Smooth muscle cell (in vitro differentiated cells): Measurements from ENCODE around the gene CACNA1A. TPM values are rescaled to one million over a fixed set of nuclear protein-coding genes. Genes with fewer than 3 reads are reported as not detected.
A peak's percentile ranks its signal among the peaks of the same experiment; 100 is the strongest.
"Not testable (repeated sequence)": the region's sequence is repeated elsewhere in the genome, so short reads cannot be mapped to it uniquely, and the experiment has no call there.

Experiments used
- DNase-seq: peaks from one replicate; lab custom pipeline; 2025; ENCODE audit not compliant: unreplicated experiment; lab: John Stamatoyannopoulos, UW
- H2AFZ ChIP-seq: fragments of 200-600 bp; sonication (generic); 2 replicates; pipeline ENCODE4 v1.6.0; 2016; ENCODE audit warnings: antibody characterized with exemption, low read depth, mild to moderate bottlenecking
- H3F3A ChIP-seq: fragments of 200-600 bp; sonication (generic); 2 replicates; pipeline ENCODE4 v1.6.0; 2017; ENCODE audit warnings: antibody characterized with exemption, low read depth
- H3K27ac ChIP-seq: fragments of 200-600 bp; sonication (generic); 2 replicates; pipeline ENCODE4 v1.5.1; 2016; ENCODE audit warnings: low read depth, mild to moderate bottlenecking
- H3K27me3 ChIP-seq: fragments of 200-600 bp; sonication (generic); 2 replicates; pipeline ENCODE4 v1.6.1; 2016; ENCODE audit warnings: low read depth, mild to moderate bottlenecking
- H3K36me3 ChIP-seq: fragments of 200-600 bp; sonication (generic); 2 replicates; pipeline ENCODE4 v1.5.1; 2016; ENCODE audit warnings: low read depth
- H3K4me1 ChIP-seq: fragments of 200-600 bp; sonication (generic); 2 replicates; pipeline ENCODE4 v1.5.1; 2016; ENCODE audit warnings: low read depth
- H3K4me2 ChIP-seq: fragments of 200-600 bp; sonication (generic); 2 replicates; pipeline ENCODE4 v1.6.0; 2016; ENCODE audit warnings: mild to moderate bottlenecking
- H3K4me3 ChIP-seq: fragments of 200-600 bp; sonication (generic); 2 replicates; pipeline ENCODE4 v1.5.1; 2016; ENCODE audit warnings: mild to moderate bottlenecking
- H3K79me2 ChIP-seq: fragments of 200-600 bp; sonication (generic); 2 replicates; pipeline ENCODE4 v1.6.0; 2016; ENCODE audit warnings: low read depth, mild to moderate bottlenecking
- H3K9ac ChIP-seq: fragments of 200-600 bp; sonication (generic); 2 replicates; pipeline ENCODE4 v1.6.0; 2016; ENCODE audit warnings: low read depth
- H3K9me3 ChIP-seq: fragments of 200-600 bp; sonication (generic); replicated peaks from 2 replicates; pipeline ENCODE4 v1.5.1; 2016; ENCODE audit warnings: low read depth
- H4K20me1 ChIP-seq: fragments of 200-600 bp; sonication (generic); 2 replicates; pipeline ENCODE4 v1.6.0; 2016; ENCODE audit warnings: low read depth
- WGBS: methylation state at CpG from one replicate; pipeline ENCODE4 v1.1.7; 2016; ENCODE audit warnings: low lambda C conversion rate; 5-methylcytosine and 5-hydroxymethylcytosine counted together
- polyA plus RNA-seq: library from polyadenylated mRNA; unstranded; fragments of >200 nt; fragmentation: Nextera tagmentation; extraction: Ambion mirVana; gene quantifications from 2 replicates; pipeline ENCODE4 v1.2.1, GENCODE V29; 2016
- total RNA-seq: library from RNA; depleted of rRNA; stranded (reverse); fragments of >200 nt; gene quantifications from 2 replicates; pipeline ENCODE4 v1.2.3, GENCODE V29; 2014
- TF ChIP-seq, protein P1 (sequence below): fragments of 200-600 bp; sonication (generic); IDR thresholded peaks from 2 replicates; pipeline ENCODE4 v1.5.1; 2017; ENCODE audit warnings: borderline replicate concordance, mild to moderate bottlenecking, antibody characterized with exemption; ENCODE audit not compliant: insufficient read depth, poor library complexity, severe bottlenecking

CACNA1A gene
- total and polyA plus RNA-seq, 2 experiments from 2014 or later = 1.3 to 3.0 TPM

DNA sequence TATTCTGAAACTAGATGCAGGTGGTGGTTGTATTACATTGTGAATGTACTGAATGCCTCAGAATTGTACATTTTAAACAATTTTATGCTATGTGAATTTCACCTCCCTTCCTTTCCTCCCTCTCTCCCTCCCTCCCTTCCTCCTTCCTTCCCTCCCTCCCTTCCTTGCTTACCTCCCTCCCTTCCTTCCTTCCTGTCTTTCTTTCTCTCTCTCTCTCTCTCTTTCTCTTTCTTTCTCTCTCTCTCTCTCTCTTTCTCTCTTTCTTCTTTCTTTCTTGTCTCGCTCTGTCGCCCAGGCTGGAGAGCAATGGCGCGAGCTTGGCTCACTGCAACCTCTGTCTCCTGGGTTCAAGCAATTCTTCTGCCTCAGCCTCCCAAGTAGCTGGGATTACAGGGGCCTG is 318.9 kb downstream of the CACNA1A start:
- Histone ChIP-seq H3K4me3 (no peak overlapping the region), H3K4me2 (no peak overlapping the region), H3F3A (no peaks in the 10 kb centered on the region), H3K9me3 (no peaks in the 10 kb centered on the region), H3K4me1 (no peaks in the 10 kb centered on the region), H3K36me3 (no peaks in the 10 kb centered on the region), H2AFZ (no peak overlapping the region), H3K27ac (no peak overlapping the region), H3K27me3 (no peaks in the 10 kb centered on the region), H3K9ac (no peak overlapping the region), H4K20me1 (no peaks in the 10 kb centered on the region), H3K79me2 (no peaks in the 10 kb centered on the region)
- no peak for DNase-seq
- 96% methylated on average over 4 of the region's 4 CpGs for WGBS
- TF ChIP-seq, protein P1, sequence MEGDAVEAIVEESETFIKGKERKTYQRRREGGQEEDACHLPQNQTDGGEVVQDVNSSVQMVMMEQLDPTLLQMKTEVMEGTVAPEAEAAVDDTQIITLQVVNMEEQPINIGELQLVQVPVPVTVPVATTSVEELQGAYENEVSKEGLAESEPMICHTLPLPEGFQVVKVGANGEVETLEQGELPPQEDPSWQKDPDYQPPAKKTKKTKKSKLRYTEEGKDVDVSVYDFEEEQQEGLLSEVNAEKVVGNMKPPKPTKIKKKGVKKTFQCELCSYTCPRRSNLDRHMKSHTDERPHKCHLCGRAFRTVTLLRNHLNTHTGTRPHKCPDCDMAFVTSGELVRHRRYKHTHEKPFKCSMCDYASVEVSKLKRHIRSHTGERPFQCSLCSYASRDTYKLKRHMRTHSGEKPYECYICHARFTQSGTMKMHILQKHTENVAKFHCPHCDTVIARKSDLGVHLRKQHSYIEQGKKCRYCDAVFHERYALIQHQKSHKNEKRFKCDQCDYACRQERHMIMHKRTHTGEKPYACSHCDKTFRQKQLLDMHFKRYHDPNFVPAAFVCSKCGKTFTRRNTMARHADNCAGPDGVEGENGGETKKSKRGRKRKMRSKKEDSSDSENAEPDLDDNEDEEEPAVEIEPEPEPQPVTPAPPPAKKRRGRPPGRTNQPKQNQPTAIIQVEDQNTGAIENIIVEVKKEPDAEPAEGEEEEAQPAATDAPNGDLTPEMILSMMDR = no peak

DNA sequence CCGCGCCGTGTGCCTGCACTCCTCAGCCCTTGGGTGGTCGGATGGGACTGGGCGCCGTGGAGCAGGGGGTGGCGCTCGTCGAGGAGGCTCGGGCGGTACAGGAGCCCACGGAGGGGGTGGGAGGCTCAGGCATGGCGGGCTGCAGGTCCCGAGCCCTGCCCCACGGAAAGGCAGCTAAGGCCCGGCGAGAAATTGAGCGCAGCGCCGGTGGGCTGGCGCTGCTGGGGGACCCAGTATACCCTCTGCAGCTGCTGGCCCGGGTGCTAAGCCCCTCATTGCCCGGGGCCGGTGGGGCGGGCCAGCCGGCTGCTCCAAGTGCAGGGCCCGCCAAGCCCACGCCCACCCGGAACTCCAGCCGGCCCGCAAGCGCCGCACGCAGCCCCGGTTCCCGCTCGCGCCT is 319.6 kb downstream of the CACNA1A start:
- H3K9ac ChIP-seq, H2AFZ ChIP-seq, H3K27ac ChIP-seq, H3F3A ChIP-seq, H4K20me1 ChIP-seq, H3K9me3 ChIP-seq, H3K4me3 ChIP-seq, H3K4me2 ChIP-seq, H3K36me3 ChIP-seq, DNase-seq, H3K79me2 ChIP-seq, H3K4me1 ChIP-seq, H3K27me3 ChIP-seq: not testable (repeated sequence)
- WGBS = 95% methylated on average over 32 of the region's 38 CpGs

GRCh38 chr19:13185763-13186657 is 320.3 kb downstream of the CACNA1A start:
- H3K9me3 ChIP-seq, DNase-seq, H3K4me3 ChIP-seq, H3F3A ChIP-seq, H3K9ac ChIP-seq, H3K4me1 ChIP-seq, H3K27me3 ChIP-seq, H3K27ac ChIP-seq, H3K4me2 ChIP-seq, H2AFZ ChIP-seq, H4K20me1 ChIP-seq, H3K79me2 ChIP-seq, H3K36me3 ChIP-seq: not testable (repeated sequence)
- WGBS = 91% methylated on average over 22 of the region's 22 CpGs

DNA sequence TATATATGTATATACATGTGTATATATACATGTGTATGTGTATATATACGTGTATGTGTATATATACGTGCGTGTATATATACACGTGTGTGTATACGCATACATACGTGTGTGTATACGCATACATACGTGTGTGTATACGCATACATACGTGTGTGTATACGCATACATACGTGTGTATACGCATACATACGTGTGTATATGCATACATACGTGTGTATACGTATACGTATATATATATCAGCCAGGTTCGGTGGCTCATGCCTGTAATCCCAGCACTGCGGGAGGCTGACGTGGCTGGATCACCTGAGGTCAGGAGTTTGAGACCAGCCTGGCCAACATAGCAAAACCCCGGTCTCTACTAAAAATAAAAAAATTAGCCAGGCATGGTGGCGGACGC is 321.4 kb downstream of the CACNA1A start:
- not testable (repeated sequence) for H3K4me1 ChIP-seq, H3K27ac ChIP-seq, H3K79me2 ChIP-seq, H3F3A ChIP-seq, H3K9me3 ChIP-seq, H4K20me1 ChIP-seq, DNase-seq, H3K27me3 ChIP-seq, H2AFZ ChIP-seq, H3K9ac ChIP-seq, H3K36me3 ChIP-seq, H3K4me3 ChIP-seq, H3K4me2 ChIP-seq
- WGBS = 93% methylated on average over 23 of the region's 23 CpGs

DNA sequence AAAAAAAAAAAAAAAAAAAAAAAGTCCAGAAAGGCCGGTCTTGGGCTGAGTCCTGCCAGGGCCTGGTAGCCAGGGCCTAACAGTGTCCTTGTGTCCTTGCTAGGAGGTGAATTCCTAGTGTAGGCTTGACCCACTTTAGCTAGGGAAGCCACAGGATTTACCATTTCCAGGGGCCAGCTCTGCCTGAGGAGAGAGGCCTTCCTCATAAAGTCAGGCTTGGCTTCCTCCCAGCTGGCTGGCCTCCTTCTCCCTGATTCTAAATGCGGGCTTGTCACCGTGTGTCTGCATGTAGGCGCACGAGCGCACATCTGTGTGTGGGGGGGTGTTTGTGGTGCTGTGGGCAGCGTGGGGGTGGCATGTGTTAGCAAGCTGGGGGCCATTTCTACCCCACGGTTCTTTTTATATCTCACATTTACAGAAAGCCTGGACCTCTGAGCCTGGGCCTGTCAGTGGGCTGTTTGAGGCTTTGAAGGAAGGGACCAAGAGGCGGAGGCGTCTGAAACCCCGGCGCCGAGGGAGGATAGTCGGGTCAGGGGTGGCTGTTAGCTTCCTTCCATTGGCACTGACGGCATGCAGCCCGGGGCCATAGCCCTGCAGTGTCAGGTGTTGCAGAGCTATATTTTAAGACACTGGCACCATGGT is 324.4 kb downstream of the CACNA1A start:
- no peaks in the 10 kb centered on the region for H3K36me3 ChIP-seq
- H3K27ac ChIP-seq = peak overlapping the region; percentile 70
- H3F3A ChIP-seq = no peaks in the 10 kb centered on the region
- no peaks in the 10 kb centered on the region for H3K4me1 ChIP-seq
- H3K9me3 ChIP-seq = no peaks in the 10 kb centered on the region
- no peak overlapping the region for H3K4me3 ChIP-seq
- H3K9ac ChIP-seq = no peak overlapping the region
- H3K27me3 ChIP-seq = no peaks in the 10 kb centered on the region
- H4K20me1 ChIP-seq = no peaks in the 10 kb centered on the region
- no peaks in the 10 kb centered on the region for H3K79me2 ChIP-seq
- WGBS = 30% methylated on average over 16 of the region's 16 CpGs
- no peak overlapping the region for H2AFZ ChIP-seq
- TF ChIP-seq, protein P1 = no peak
- DNase-seq = peak; percentile 25
- peak overlapping the region; percentile 37 for H3K4me2 ChIP-seq

DNA sequence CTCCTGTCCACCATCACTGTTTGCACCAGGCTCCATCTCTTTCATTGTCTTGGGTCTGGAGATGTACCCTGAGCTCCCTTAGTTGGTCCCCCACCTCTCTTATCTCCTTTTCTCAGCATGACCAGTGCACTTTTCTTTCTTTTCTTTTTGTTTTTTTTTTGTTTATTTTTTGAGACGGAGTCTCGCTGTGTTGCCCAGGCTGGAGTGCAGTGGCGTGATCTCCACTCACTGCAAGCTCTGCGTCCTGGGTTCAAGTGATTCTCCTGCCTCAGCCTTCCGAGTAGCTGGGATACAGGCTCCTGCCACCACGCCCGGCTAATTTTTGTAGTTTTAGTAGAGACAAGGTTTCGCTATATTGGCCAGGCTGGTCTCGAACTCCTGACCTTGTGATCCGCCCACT is 328.0 kb downstream of the CACNA1A start:
- not testable (repeated sequence) for H3K27ac ChIP-seq, H3K4me3 ChIP-seq, H4K20me1 ChIP-seq, H3K9me3 ChIP-seq, H3F3A ChIP-seq, H3K79me2 ChIP-seq, H3K36me3 ChIP-seq, H2AFZ ChIP-seq, DNase-seq, H3K9ac ChIP-seq, H3K27me3 ChIP-seq, H3K4me1 ChIP-seq, H3K4me2 ChIP-seq
- WGBS = 94% methylated on average over 10 of the region's 10 CpGs

- over 99% methylated on average over 5 of the region's 5 CpGs for WGBS
- DNase-seq, H2AFZ ChIP-seq, H3K9ac ChIP-seq, H4K20me1 ChIP-seq, H3F3A ChIP-seq, H3K4me2 ChIP-seq, H3K27me3 ChIP-seq, H3K4me1 ChIP-seq, H3K36me3 ChIP-seq, H3K27ac ChIP-seq, H3K4me3 ChIP-seq, H3K79me2 ChIP-seq, H3K9me3 ChIP-seq: not testable (repeated sequence)
These were observed 328.7 kb downstream of the CACNA1A start for GRCh38 chr19:13177584-13177983.
